ENCODE results near the gene CCL3.
"Not testable (repeated sequence)": the region's sequence is repeated elsewhere in the genome, so short reads cannot be mapped to it uniquely, and the experiment has no call there.

GRCh38 chr17:36114971-36115648 is 25.2 kb upstream of the CCL3 start:
- TF ChIP-seq CTCF (conservative IDR thresholded peaks at IDR 0.05; ENCODE audit: low read length); EZH2phosphoT487 (IDR thresholded peaks at IDR 0.05; ENCODE audit: borderline replicate concordance): not testable (repeated sequence)

Data from Loucy (cell line).